K562 (cell line): ENCODE data around the gene TRNP1. TPM values are rescaled to one million over a fixed set of nuclear protein-coding genes. Genes with fewer than 3 reads are reported as not detected.

Experiments
- EGR1 ChIP-seq: fragments of 450-650 bp; conservative IDR thresholded peaks from 2 replicates; pipeline ENCODE4 v1.6.1; 2017; ENCODE audit warnings: mild to moderate bottlenecking
- GTF2A2 ChIP-seq: IDR thresholded peaks from 2 replicates; pipeline ENCODE4 v1.6.1; 2016; ENCODE audit warnings: mild to moderate bottlenecking, missing genetic modification characterization, missing compliant biosample characterization
- HMG20B ChIP-seq: fragments of 250-450 bp; sonication (Bioruptor Pico); IDR thresholded peaks from 2 replicates; pipeline ENCODE4 v1.5.0; 2021; ENCODE audit warnings: mild to moderate bottlenecking
- MCM7 ChIP-seq, 2 experiments: fragments of 450-650 bp; IDR thresholded peaks; 2 replicates each; pipeline ENCODE4 v1.6.1; 2016 to 2018
- NR4A1 ChIP-seq, 2 experiments: fragments of 250-450 bp in 1 of 2; fragments of 450-650 bp in 1 of 2; sonication (Bioruptor Pico) in 1 of 2; IDR thresholded peaks; 2 replicates each; pipeline versions ENCODE4 v1.4.0 to v1.6.1; 2016 to 2020; ENCODE audit warnings: mild to moderate bottlenecking in 2 of 2, missing compliant biosample characterization in 1 of 2, missing genetic modification characterization in 1 of 2, moderate library complexity in 1 of 2
- RFX1 ChIP-seq: fragments of 450-650 bp; IDR thresholded peaks from 2 replicates; pipeline ENCODE4 v1.6.1; 2016; ENCODE audit warnings: mild to moderate bottlenecking, moderate library complexity
- SMC3 ChIP-seq: conservative IDR thresholded peaks from 2 replicates; pipeline ENCODE4 v1.6.1; 2011; ENCODE audit warnings: low read depth, low read length, improper control_type of control experiment; ENCODE audit not compliant: insufficient read depth
- SPI1 ChIP-seq: IDR thresholded peaks from 2 replicates; pipeline ENCODE4 v1.6.1; 2011; ENCODE audit warnings: low read depth, low read length, control low read depth, borderline replicate concordance
- ZKSCAN1 ChIP-seq: fragments of 150-350 bp; IDR thresholded peaks from 2 replicates; pipeline ENCODE4 v1.6.1; 2016; ENCODE audit warnings: low read depth, low read length
- ZNF217 ChIP-seq: sonication (generic); formaldehyde crosslinking; IDR thresholded peaks from 2 replicates; pipeline ENCODE4 v1.8.0; 2022; ENCODE audit warnings: mild to moderate bottlenecking, missing genetic modification reagents
- ZZZ3 ChIP-seq: fragments of 450-650 bp; IDR thresholded peaks from 2 replicates; pipeline ENCODE4 v1.6.1; 2016; ENCODE audit warnings: antibody characterized with exemption, mild to moderate bottlenecking, moderate library complexity
- polyA plus RNA-seq, 8 experiments: library from polyadenylated mRNA; depleted of rRNA in 4 of 8; stranded (reverse) in 5 of 8; unstranded in 3 of 8; fragments of >200 nt; fragmentation: Nextera tagmentation in 2 of 8; fragmentation: Illumina TruSeq in 1 of 8; extraction: Ambion mirVana in 2 of 8; extraction: Trizol in 1 of 8; gene quantifications; 2 replicates each; pipeline versions ENCODE4 v1.2.1 to v1.2.3, GENCODE V29; 2011 to 2014; ENCODE audit warnings: inconsistent platforms in 1 of 8, missing spikeins in 1 of 8
- total RNA-seq, 7 experiments: library from RNA; depleted of rRNA in 6 of 7; stranded (reverse); fragments of >200 nt in 6 of 7; fragmentation: Illumina TruSeq in 2 of 7; extraction: Trizol in 2 of 7; gene quantifications; 2 replicates each; pipeline versions ENCODE4 v1.2.1 to v1.2.3, GENCODE V29; 2011 to 2021; ENCODE audit warnings: low replicate concordance in 1 of 7
- TF ChIP-seq, protein P1 (sequence below): sonication (generic); formaldehyde crosslinking; IDR thresholded peaks from 2 replicates; pipeline ENCODE4 v1.4.0; 2020; ENCODE audit warnings: mild to moderate bottlenecking, missing genetic modification reagents
- TF ChIP-seq, protein P2 (sequence below), 2 experiments: fragments of 450-650 bp; conservative IDR thresholded peaks; 2 replicates each; pipeline ENCODE4 v1.6.1; 2017; ENCODE audit warnings: mild to moderate bottlenecking in 2 of 2, moderate library complexity in 2 of 2
- TF ChIP-seq, protein P3 (sequence below): fragments of 250-450 bp; sonication (Bioruptor Pico); IDR thresholded peaks from 2 replicates; pipeline ENCODE4 v1.5.0; 2020; ENCODE audit warnings: mild to moderate bottlenecking, borderline replicate concordance
- TF ChIP-seq, protein P4 (sequence below): fragments of 250-450 bp; sonication (Bioruptor Pico); IDR thresholded peaks from 2 replicates; pipeline ENCODE4 v1.8.0; 2022; ENCODE audit warnings: inconsistent platforms

TRNP1 gene
- total and polyA plus RNA-seq, 9 of the 15 experiments (the other 6 are each of a cell fraction or from before 2014, with no cell fraction given): 0.03 to 1.3 (median 0.95) TPM

DNA sequence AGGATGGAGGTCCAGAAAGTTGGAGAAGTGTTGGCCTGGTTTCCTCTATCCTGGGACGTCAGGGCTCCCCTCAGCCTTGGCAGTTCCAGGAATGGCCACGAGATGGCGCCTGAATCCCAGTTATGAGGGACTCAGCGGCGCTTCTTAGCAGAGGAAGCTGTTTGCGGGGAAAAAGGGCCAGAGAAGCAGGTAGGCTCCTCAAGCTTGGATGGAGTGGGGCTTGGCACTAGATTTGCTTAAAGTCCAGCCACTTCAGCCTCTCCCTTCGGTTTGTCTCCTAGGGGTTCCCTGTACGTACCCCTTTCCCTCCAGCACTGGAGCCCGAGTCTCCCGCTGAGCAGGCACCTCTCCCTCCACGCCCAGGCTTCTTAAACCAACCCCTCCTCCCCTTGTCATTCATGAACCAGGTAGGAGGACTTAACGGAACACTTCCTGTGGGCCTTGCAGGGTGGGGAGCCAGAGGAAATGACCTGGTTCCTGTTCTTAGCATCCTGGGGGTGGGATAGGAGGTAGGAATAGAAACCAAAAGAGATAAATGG, 51.2 kb downstream of the TRNP1 start (continued):
- no peak for TF ChIP-seq NR4A1 (CRISPR knock-in tag; IDR thresholded peaks at IDR 0.05)
- TF ChIP-seq NR4A1 (tag; IDR thresholded peaks at IDR 0.05): no peak
- no peak for TF ChIP-seq ZZZ3
- TF ChIP-seq, protein P1, sequence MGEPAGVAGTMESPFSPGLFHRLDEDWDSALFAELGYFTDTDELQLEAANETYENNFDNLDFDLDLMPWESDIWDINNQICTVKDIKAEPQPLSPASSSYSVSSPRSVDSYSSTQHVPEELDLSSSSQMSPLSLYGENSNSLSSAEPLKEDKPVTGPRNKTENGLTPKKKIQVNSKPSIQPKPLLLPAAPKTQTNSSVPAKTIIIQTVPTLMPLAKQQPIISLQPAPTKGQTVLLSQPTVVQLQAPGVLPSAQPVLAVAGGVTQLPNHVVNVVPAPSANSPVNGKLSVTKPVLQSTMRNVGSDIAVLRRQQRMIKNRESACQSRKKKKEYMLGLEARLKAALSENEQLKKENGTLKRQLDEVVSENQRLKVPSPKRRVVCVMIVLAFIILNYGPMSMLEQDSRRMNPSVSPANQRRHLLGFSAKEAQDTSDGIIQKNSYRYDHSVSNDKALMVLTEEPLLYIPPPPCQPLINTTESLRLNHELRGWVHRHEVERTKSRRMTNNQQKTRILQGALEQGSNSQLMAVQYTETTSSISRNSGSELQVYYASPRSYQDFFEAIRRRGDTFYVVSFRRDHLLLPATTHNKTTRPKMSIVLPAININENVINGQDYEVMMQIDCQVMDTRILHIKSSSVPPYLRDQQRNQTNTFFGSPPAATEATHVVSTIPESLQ (CRISPR knock-in tag): no peak
- no peak for TF ChIP-seq MCM7 (IDR thresholded peaks at IDR 0.05)
- TF ChIP-seq ZKSCAN1: no peak
- no peak for TF ChIP-seq RFX1
- TF ChIP-seq, protein P2, sequence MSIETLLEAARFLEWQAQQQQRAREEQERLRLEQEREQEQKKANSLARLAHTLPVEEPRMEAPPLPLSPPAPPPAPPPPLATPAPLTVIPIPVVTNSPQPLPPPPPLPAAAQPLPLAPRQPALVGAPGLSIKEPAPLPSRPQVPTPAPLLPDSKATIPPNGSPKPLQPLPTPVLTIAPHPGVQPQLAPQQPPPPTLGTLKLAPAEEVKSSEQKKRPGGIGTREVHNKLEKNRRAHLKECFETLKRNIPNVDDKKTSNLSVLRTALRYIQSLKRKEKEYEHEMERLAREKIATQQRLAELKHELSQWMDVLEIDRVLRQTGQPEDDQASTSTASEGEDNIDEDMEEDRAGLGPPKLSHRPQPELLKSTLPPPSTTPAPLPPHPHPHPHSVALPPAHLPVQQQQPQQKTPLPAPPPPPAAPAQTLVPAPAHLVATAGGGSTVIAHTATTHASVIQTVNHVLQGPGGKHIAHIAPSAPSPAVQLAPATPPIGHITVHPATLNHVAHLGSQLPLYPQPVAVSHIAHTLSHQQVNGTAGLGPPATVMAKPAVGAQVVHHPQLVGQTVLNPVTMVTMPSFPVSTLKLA (conservative IDR thresholded peaks at IDR 0.05): no peak
- TF ChIP-seq ZNF217 (CRISPR knock-in tag): no peak
- TF ChIP-seq HMG20B (CRISPR knock-in tag): no peak
- TF ChIP-seq GTF2A2 (tag): no peak
- TF ChIP-seq, protein P3, sequence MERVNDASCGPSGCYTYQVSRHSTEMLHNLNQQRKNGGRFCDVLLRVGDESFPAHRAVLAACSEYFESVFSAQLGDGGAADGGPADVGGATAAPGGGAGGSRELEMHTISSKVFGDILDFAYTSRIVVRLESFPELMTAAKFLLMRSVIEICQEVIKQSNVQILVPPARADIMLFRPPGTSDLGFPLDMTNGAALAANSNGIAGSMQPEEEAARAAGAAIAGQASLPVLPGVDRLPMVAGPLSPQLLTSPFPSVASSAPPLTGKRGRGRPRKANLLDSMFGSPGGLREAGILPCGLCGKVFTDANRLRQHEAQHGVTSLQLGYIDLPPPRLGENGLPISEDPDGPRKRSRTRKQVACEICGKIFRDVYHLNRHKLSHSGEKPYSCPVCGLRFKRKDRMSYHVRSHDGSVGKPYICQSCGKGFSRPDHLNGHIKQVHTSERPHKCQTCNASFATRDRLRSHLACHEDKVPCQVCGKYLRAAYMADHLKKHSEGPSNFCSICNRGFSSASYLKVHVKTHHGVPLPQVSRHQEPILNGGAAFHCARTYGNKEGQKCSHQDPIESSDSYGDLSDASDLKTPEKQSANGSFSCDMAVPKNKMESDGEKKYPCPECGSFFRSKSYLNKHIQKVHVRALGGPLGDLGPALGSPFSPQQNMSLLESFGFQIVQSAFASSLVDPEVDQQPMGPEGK (CRISPR knock-in tag): no peak
- TF ChIP-seq EGR1: no peak
- TF ChIP-seq, protein P4, sequence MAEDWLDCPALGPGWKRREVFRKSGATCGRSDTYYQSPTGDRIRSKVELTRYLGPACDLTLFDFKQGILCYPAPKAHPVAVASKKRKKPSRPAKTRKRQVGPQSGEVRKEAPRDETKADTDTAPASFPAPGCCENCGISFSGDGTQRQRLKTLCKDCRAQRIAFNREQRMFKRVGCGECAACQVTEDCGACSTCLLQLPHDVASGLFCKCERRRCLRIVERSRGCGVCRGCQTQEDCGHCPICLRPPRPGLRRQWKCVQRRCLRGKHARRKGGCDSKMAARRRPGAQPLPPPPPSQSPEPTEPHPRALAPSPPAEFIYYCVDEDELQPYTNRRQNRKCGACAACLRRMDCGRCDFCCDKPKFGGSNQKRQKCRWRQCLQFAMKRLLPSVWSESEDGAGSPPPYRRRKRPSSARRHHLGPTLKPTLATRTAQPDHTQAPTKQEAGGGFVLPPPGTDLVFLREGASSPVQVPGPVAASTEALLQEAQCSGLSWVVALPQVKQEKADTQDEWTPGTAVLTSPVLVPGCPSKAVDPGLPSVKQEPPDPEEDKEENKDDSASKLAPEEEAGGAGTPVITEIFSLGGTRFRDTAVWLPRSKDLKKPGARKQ: no peak
- TF ChIP-seq SMC3: peak; percentile 99
- TF ChIP-seq SPI1: 0 out of 2 replicates have a peak, but pooled peaks have one; percentile 2
